HepG2 (cell line): Measurements from ENCODE around the gene NEDD4L. TPM values are rescaled to one million over a fixed set of nuclear protein-coding genes. Genes with fewer than 3 reads are reported as not detected.

ENCODE experiments used
- AHR ChIP-seq: IDR thresholded peaks from 2 replicates; pipeline ENCODE4 v1.6.1; 2018; ENCODE audit warnings: missing genetic modification reagents, missing compliant biosample characterization
- CCDC6 ChIP-seq: sonication (generic); formaldehyde crosslinking; IDR thresholded peaks from 2 replicates; pipeline ENCODE4 v1.8.1; 2022; ENCODE audit warnings: mild to moderate bottlenecking, missing genetic modification reagents, moderate library complexity
- CEBPB ChIP-seq: IDR thresholded peaks from 2 replicates; pipeline ENCODE4 v1.6.1; 2011; ENCODE audit warnings: low read depth, low read length, improper control_type of control experiment, borderline replicate concordance
- DBP ChIP-seq: sonication (generic); formaldehyde crosslinking; IDR thresholded peaks from 2 replicates; pipeline ENCODE4 v1.4.0; 2020; ENCODE audit warnings: missing genetic modification reagents; ENCODE audit errors: not compliant biosample characterization
- FOXJ3 ChIP-seq: sonication (generic); formaldehyde crosslinking; IDR thresholded peaks from 2 replicates; pipeline ENCODE4 v1.4.0; 2020; ENCODE audit warnings: missing genetic modification reagents, mild to moderate bottlenecking, borderline replicate concordance
- GABPA ChIP-seq, 2 experiments: IDR thresholded peaks; 2 replicates each; pipeline ENCODE4 v1.6.1; 2011 to 2016; ENCODE audit warnings: low read depth in 2 of 2, low read length in 1 of 2, missing biosample characterization in 1 of 2, missing genetic modification characterization in 1 of 2
- GATAD1 ChIP-seq: IDR thresholded peaks from 2 replicates; pipeline ENCODE4 v1.6.1; 2016; ENCODE audit warnings: missing genetic modification reagents, missing compliant biosample characterization
- KDM2A ChIP-seq: sonication (generic); formaldehyde crosslinking; IDR thresholded peaks from 2 replicates; pipeline ENCODE4 v1.4.0; 2020; ENCODE audit warnings: low read depth, missing genetic modification reagents, borderline replicate concordance
- KDM4B ChIP-seq: sonication (generic); formaldehyde crosslinking; IDR thresholded peaks from 2 replicates; pipeline ENCODE4 v1.4.0; 2020; ENCODE audit warnings: missing genetic modification reagents
- MTA1 ChIP-seq: sonication (generic); formaldehyde crosslinking; IDR thresholded peaks from 2 replicates; pipeline ENCODE4 v1.4.0; 2020; ENCODE audit warnings: missing genetic modification reagents, mild to moderate bottlenecking, borderline replicate concordance
- MTF1 ChIP-seq: sonication (generic); formaldehyde crosslinking; IDR thresholded peaks from 2 replicates; pipeline ENCODE4 v1.5.0; 2020; ENCODE audit warnings: missing genetic modification reagents
- PITX1 ChIP-seq: sonication (generic); formaldehyde crosslinking; IDR thresholded peaks from 2 replicates; pipeline ENCODE4 v1.5.1; 2020; ENCODE audit warnings: mild to moderate bottlenecking, missing genetic modification reagents
- RNF2 ChIP-seq: fragments of 450-650 bp; conservative IDR thresholded peaks from 2 replicates; pipeline ENCODE4 v1.6.1; 2016; ENCODE audit warnings: low read depth
- SCMH1 ChIP-seq: sonication (generic); formaldehyde crosslinking; IDR thresholded peaks from 2 replicates; pipeline ENCODE4 v1.9.0; 2021; ENCODE audit warnings: missing genetic modification reagents, mild to moderate bottlenecking, borderline replicate concordance
- SRSF9 ChIP-seq: fragments of 200-400 bp; formaldehyde crosslinking; IDR thresholded peaks from 2 replicates; pipeline ENCODE4 v1.6.1; 2018; ENCODE audit warnings: borderline replicate concordance, mild to moderate bottlenecking, low read depth, low read length; ENCODE audit not compliant: insufficient read depth, poor library complexity, severe bottlenecking
- TCF12 ChIP-seq, 2 experiments: fragments of 450-650 bp in 1 of 2; sonication (generic) in 1 of 2; formaldehyde crosslinking in 1 of 2; IDR thresholded peaks; 2 replicates each; pipeline versions ENCODE4 v1.6.1 to v1.8.0; 2017 to 2022; ENCODE audit warnings: antibody characterized with exemption in 1 of 2, mild to moderate bottlenecking in 1 of 2, missing genetic modification reagents in 1 of 2, moderate library complexity in 1 of 2
- U2AF1 ChIP-seq: fragments of 200-400 bp; formaldehyde crosslinking; optimal IDR thresholded peaks from 2 replicates; pipeline ENCODE3; 2017; ENCODE audit warnings: mild to moderate bottlenecking, low read depth, low read length
- ZBTB42 ChIP-seq: sonication (generic); formaldehyde crosslinking; IDR thresholded peaks from 2 replicates; pipeline ENCODE4 v1.5.0; 2020; ENCODE audit warnings: mild to moderate bottlenecking, missing genetic modification reagents
- ZNF12 ChIP-seq: sonication (generic); formaldehyde crosslinking; IDR thresholded peaks from 2 replicates; pipeline ENCODE4 v1.5.0; 2020; ENCODE audit warnings: missing genetic modification reagents
- ZNF260 ChIP-seq: sonication (generic); formaldehyde crosslinking; IDR thresholded peaks from 2 replicates; pipeline ENCODE4 v1.4.0; 2020; ENCODE audit warnings: missing genetic modification reagents, low read depth, mild to moderate bottlenecking, borderline replicate concordance
- ZNF33A ChIP-seq: sonication (generic); formaldehyde crosslinking; IDR thresholded peaks from 2 replicates; pipeline ENCODE4 v1.5.1; 2020; ENCODE audit warnings: missing genetic modification reagents, mild to moderate bottlenecking, moderate library complexity, borderline replicate concordance
- ZNF530 ChIP-seq: sonication (generic); formaldehyde crosslinking; IDR thresholded peaks from 2 replicates; pipeline ENCODE4 v1.5.0; 2020; ENCODE audit warnings: low read depth, mild to moderate bottlenecking, missing genetic modification reagents
- ZNF556 ChIP-seq: sonication (generic); formaldehyde crosslinking; IDR thresholded peaks from 2 replicates; pipeline ENCODE4 v1.4.0; 2020; ENCODE audit warnings: mild to moderate bottlenecking, missing genetic modification reagents, borderline replicate concordance
- ZNF558 ChIP-seq: sonication (generic); formaldehyde crosslinking; IDR thresholded peaks from 2 replicates; pipeline ENCODE4 v1.9.0; 2022; ENCODE audit warnings: mild to moderate bottlenecking, missing genetic modification reagents, borderline replicate concordance
- ZNF570 ChIP-seq: sonication (generic); formaldehyde crosslinking; IDR thresholded peaks from 2 replicates; pipeline ENCODE4 v1.4.0; 2020; ENCODE audit warnings: mild to moderate bottlenecking, missing genetic modification reagents, borderline replicate concordance
- ZNF644 ChIP-seq: IDR thresholded peaks from 2 replicates; pipeline ENCODE4 v1.6.1; 2016; ENCODE audit warnings: low read depth
- polyA plus RNA-seq, 8 experiments: library from polyadenylated mRNA; depleted of rRNA in 3 of 8; stranded (reverse) in 7 of 8; unstranded in 1 of 8; fragments of >200 nt; fragmentation: Illumina TruSeq in 4 of 8; extraction: Trizol in 4 of 8; gene quantifications; 2 replicates each; pipeline versions ENCODE4 v1.2.1 to v1.2.3, GENCODE V29; 2011 to 2016; ENCODE audit warnings: low read depth in 4 of 8, missing spikeins in 1 of 8, mixed read lengths in 1 of 8; ENCODE audit not compliant: insufficient read depth in 1 of 8
- total RNA-seq, 5 experiments: library from RNA; depleted of rRNA; stranded (reverse); fragments of >200 nt; fragmentation: Illumina TruSeq; extraction: Trizol; gene quantifications; 2 replicates each; pipeline ENCODE4 v1.2.3, GENCODE V29; 2016; ENCODE audit warnings: low read depth in 1 of 5
- TF ChIP-seq, protein P1 (sequence below): IDR thresholded peaks from 2 replicates; pipeline ENCODE4 v1.6.1; 2016; ENCODE audit warnings: mild to moderate bottlenecking, missing biosample characterization, missing genetic modification reagents
- TF ChIP-seq, protein P2 (sequence below): sonication (generic); formaldehyde crosslinking; IDR thresholded peaks from 2 replicates; pipeline ENCODE4 v1.4.0; 2020; ENCODE audit warnings: missing genetic modification reagents

The NEDD4L gene
- total and polyA plus RNA-seq, 2 of the 13 experiments (the other 11 are each of a cell fraction or from before 2014, with no cell fraction given), result 168 to 390 TPM

DNA sequence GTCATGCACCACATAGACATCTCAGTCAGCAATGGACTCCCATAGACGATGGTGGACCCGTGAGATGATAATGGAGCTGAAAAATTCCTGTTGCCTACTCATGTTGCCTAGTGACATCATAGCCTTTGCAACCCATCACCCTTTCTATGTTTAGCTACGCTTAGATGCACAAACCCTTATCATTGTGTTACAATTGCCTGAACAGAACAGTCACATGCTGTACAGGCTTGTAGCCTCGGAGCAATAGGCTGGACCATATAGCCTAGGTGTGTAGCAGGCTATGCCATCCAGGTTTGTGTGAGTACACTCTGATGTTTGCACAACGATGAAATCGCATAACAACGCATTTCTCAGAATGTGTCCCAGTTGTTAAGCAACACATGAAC is 363.2 kb downstream of the NEDD4L start (continued):
- TF ChIP-seq PITX1 (CRISPR knock-in tag), result no peak
- TF ChIP-seq AHR (CRISPR knock-in tag), result no peak
- no peak for TF ChIP-seq GATAD1
- no peak for TF ChIP-seq ZNF570 (CRISPR knock-in tag)
- TF ChIP-seq ZNF33A (CRISPR knock-in tag), result peak; percentile 72; the same call in 1 of the 2 replicates
- TF ChIP-seq RNF2, result peak; percentile 49; the same call in 1 of the 2 replicates
- no peak for TF ChIP-seq ZNF556 (CRISPR knock-in tag)
- no peak for TF ChIP-seq U2AF1
- peak; percentile 94 for TF ChIP-seq CEBPB
- no peak for TF ChIP-seq ZBTB42 (CRISPR knock-in tag)
- TF ChIP-seq KDM2A (CRISPR knock-in tag), result peak; percentile 27
- TF ChIP-seq GABPA (IDR thresholded peaks at IDR 0.05; ENCODE audit: low read depth, low read length), result no peak
- no peak for TF ChIP-seq GABPA (CRISPR knock-in tag; IDR thresholded peaks at IDR 0.05; ENCODE audit: low read depth)
- TF ChIP-seq ZNF12 (CRISPR knock-in tag), result 0 out of 2 replicates have a peak, but pooled peaks have one; percentile 31
- TF ChIP-seq, protein P1, sequence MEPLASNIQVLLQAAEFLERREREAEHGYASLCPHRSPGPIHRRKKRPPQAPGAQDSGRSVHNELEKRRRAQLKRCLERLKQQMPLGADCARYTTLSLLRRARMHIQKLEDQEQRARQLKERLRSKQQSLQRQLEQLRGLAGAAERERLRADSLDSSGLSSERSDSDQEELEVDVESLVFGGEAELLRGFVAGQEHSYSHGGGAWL, result no peak
- peak; percentile 11; the same call in 1 of the 2 replicates for TF ChIP-seq ZNF644 (CRISPR knock-in tag)
- peak; percentile 88 for TF ChIP-seq KDM4B
- TF ChIP-seq DBP, result no peak
- TF ChIP-seq TCF12 (IDR thresholded peaks at IDR 0.05), result no peak
- TF ChIP-seq TCF12 (CRISPR knock-in tag; IDR thresholded peaks at IDR 0.05), result no peak
- no peak for TF ChIP-seq ZNF530
- TF ChIP-seq SCMH1, result no peak
- no peak for TF ChIP-seq SRSF9
- TF ChIP-seq, protein P2, sequence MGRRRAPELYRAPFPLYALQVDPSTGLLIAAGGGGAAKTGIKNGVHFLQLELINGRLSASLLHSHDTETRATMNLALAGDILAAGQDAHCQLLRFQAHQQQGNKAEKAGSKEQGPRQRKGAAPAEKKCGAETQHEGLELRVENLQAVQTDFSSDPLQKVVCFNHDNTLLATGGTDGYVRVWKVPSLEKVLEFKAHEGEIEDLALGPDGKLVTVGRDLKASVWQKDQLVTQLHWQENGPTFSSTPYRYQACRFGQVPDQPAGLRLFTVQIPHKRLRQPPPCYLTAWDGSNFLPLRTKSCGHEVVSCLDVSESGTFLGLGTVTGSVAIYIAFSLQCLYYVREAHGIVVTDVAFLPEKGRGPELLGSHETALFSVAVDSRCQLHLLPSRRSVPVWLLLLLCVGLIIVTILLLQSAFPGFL (CRISPR knock-in tag), result no peak
- TF ChIP-seq FOXJ3 (CRISPR knock-in tag), result no peak
- no peak for TF ChIP-seq MTA1 (CRISPR knock-in tag)
- TF ChIP-seq CCDC6 (CRISPR knock-in tag), result no peak
- no peak for TF ChIP-seq ZNF260 (CRISPR knock-in tag)
- TF ChIP-seq MTF1 (CRISPR knock-in tag), result no peak
- TF ChIP-seq ZNF558 (CRISPR knock-in tag), result no peak
